ENCODE measurements around the gene TRIM32.

The TRIM32 gene

GRCh38 chr9:116749772-116750171 lies 62.7 kb downstream of the TRIM32 start:
- DNase-seq (ENCODE audit: extremely low spot score, insufficient read length, low read depth) (no peak), FAIRE-seq (no peak)

- DNase-seq (ENCODE audit: extremely low spot score, insufficient read length, low read depth): no peak
- FAIRE-seq: no peak
Observed at GRCh38 chr9:116750510-116750909, 63.4 kb downstream of the TRIM32 start.
